Activated CD4-positive, alpha-beta T cell treated with anti-CD3 and anti-CD28 coated beads for 48 hours (primary cell): ENCODE data around the gene EIF4EBP2.
A peak's percentile ranks its signal among the peaks of the same experiment; 100 is the strongest.

Experiments
- DNase-seq: peaks from one replicate; pipeline ENCODE4 v3.0.0-alpha.2; 2020

The EIF4EBP2 gene

GRCh38 chr10:70379581-70380176 lies 24.3 kb upstream of the EIF4EBP2 start:
- DNase-seq = peak; percentile 18

GRCh38 chr10:70380350-70381135 lies 23.4 kb upstream of the EIF4EBP2 start:
- DNase-seq = no peak

- peak; percentile 51 for DNase-seq
Measured at GRCh38 chr10:70381471-70382421, 22.2 kb upstream of the EIF4EBP2 start.

- no peak for DNase-seq
Measured at GRCh38 chr10:70391654-70392053, 12.3 kb upstream of the EIF4EBP2 start.

DNA sequence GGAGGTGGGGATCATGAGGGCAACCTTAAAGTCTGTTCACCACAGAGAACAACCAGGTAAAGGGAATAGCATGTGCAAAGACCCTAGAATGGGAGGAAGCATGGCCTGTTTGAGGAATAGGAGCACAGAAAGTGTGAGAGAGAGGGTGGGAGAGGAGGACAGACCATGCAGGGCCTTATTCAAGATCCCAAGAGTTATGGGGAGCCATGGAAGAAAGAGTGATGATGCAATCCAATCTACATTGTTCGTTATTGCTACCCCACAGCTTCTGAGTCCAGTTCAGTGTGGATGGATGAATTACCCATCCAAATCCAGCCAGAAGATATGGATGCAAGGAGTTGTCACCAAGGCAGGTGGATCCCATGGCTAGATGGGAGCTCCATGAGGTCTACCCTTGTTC lies 7.8 kb upstream of the EIF4EBP2 start:
- no peak for DNase-seq

GRCh38 chr10:70399177-70399576 lies 4.8 kb upstream of the EIF4EBP2 start:
- DNase-seq = no peak

GRCh38 chr10:70403483-70404035 lies 386 bp upstream of the EIF4EBP2 start:
- no peak for DNase-seq

- peak; percentile 52 for DNase-seq
Measured at GRCh38 chr10:70404787-70405036, 767 bp downstream of the EIF4EBP2 start.

DNA sequence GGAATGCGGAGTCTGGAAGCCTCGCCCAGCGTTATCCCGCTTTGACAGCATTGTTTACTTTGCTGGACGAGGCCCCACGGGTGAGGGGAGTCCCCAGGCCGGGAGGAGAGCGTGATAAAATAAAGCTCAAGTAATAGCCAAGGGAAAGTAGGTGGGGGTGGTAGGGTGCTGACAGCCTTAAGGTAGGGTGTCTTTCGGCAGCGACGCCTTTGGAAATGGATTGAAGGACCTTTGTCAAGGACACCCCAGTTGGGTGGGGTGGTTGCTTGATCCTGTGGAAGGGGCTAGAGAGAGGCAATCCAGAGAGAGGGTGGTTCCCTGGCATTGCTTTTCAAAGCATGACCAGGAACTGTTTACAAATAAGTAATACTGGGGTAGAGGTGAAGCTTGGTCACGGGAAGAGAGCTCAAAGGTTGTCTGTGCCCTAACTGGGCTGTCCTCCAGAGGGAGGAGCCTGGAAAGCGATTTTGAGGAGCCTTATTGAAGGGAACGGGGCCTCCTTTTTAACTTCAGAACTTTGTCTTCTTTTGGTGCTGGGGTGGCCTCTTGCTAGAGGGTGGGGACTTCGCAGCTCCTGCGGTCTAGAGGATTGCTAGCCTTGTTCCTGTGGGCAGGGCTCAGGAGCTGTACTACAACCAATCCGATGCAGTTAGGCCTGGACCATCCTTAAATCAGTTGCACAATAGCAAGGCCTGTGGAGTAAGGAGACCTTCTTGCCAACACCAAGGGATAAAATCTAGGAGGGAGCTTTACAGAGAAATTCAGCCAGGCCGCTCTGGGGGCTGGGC lies 1.3 kb downstream of the EIF4EBP2 start:
- peak; percentile 32 for DNase-seq

- DNase-seq = no peak
Measured at GRCh38 chr10:70409772-70410171, 5.8 kb downstream of the EIF4EBP2 start.

- DNase-seq = no peak
Measured at GRCh38 chr10:70410608-70411007, 6.7 kb downstream of the EIF4EBP2 start.

DNA sequence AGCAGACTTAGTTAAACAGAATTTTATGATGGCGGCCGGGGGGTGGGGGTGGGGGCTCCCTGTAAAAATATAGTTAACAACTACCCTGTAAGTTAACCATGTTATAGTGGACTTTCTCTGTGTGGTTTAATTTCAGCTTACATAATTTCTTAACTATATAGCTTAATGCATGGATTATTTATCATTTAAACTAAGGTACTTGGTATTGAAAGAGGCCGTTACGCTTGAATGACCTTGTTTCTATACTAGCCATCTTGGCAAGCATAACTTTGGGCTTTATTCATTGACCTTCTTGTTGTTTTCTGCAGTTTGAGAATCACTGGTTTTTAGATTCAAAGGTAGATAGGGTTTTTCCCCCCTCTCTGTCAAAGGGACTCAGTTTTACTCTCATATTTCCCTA lies 8.4 kb downstream of the EIF4EBP2 start:
- no peak for DNase-seq

DNA sequence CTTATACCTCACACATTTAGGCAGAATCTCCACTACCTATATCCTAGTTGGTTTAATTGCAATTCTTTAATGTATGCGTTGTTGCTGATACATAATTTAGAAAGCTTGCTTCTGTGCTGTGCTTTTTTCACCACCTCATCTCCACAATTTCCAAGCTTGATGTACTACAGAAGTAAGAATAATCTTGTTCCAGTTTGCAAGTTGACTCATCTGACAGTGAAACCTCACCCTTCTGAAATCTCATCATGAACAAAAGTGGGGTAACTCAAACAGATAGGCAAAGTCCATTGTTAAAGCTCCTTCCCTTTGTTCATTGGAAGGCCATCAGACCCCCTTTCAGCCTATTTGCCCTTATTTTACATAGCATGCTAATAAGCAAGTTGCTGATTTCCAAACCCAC lies 13.6 kb downstream of the EIF4EBP2 start:
- DNase-seq = no peak

GRCh38 chr10:70418229-70418628 lies 14.3 kb downstream of the EIF4EBP2 start:
- DNase-seq = peak; percentile 45

GRCh38 chr10:70418713-70419112 lies 14.8 kb downstream of the EIF4EBP2 start:
- no peak for DNase-seq

GRCh38 chr10:70424320-70424719 lies 20.4 kb downstream of the EIF4EBP2 start:
- no peak for DNase-seq

DNA sequence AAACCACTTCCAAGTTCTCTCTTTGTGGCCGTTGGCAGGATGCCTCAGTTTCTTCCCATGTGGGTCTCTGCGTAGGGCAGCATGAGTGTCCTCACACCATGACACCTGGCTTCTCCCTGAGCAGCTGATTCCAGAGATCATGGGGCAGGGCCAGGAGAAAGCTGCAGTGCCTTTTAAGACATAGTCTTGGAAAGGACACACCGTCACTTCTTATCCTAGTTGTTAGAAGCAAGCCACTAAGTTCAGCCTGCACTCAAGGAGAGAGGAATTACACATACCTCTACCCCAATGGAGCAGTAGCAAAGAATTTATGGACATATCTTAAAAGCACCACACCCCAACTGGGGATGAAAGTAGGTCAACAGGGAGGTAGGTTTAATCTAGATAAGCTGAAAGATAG lies 21.2 kb downstream of the EIF4EBP2 start:
- DNase-seq = no peak

GRCh38 chr10:70426823-70427222 lies 22.9 kb downstream of the EIF4EBP2 start:
- no peak for DNase-seq

DNA sequence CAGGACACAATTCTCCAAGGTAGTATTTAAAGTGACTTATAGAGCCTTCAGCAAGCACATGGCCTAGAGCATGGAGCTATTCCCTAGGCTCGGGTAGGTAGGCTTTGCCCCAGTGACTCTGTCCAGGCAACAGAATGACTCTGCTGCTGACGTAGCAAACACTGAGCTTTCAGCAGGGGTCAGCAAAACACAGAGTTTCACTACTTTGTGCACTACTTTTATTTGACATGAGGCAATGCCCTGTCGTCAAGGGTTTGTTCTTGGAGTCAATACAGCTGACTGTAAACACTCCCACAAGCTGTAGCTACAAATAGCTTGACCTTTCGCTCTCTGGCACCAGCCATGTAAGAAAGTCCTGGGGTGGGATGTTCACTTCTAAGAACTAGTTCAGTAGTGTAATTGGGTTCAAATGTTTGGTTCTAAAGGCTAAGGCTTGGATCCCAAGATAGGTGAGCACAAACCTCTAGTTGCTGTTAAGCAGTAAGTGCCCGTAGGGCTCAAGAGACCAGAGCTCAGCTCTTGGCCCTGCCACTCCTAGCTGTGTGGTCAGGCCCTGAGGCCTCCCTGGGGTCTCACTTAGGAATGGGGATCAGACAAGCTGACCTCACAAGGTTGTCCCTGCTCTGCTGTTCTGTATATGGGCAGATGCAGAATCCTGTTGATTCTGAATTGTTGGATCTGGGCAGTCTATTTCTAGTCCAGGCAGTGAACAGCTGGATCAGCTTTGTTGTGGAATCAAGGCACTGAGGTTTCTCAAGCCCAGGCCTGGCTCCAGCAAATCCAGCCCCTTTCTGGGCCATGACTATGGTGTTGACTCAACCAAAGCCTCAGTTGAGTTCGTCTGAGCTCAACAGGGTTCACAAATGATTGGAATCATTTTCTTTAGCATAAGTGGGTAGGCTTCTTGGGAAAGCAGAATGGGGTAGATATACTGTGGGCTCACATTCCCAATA lies 26.8 kb downstream of the EIF4EBP2 start:
- no peak for DNase-seq

DNA sequence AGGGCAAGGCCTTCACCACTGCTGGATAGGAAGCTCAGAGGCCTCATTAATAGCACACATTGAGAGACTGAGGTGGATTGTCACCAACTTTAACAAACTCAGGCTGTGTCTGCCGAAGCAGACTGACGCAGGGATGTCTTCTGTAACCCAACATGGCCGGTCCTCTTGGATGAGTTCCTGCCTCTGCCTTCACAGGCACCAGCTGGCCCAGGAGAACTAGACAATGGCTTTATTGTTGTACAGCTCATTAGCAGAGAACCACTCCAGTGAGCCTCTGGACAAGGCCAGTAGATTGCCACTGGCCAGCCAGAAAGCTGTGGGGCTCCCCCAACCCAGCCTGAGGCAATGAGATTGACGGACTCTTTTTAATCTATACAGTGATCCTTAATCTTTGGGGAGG lies 28.2 kb downstream of the EIF4EBP2 start:
- DNase-seq = no peak

DNA sequence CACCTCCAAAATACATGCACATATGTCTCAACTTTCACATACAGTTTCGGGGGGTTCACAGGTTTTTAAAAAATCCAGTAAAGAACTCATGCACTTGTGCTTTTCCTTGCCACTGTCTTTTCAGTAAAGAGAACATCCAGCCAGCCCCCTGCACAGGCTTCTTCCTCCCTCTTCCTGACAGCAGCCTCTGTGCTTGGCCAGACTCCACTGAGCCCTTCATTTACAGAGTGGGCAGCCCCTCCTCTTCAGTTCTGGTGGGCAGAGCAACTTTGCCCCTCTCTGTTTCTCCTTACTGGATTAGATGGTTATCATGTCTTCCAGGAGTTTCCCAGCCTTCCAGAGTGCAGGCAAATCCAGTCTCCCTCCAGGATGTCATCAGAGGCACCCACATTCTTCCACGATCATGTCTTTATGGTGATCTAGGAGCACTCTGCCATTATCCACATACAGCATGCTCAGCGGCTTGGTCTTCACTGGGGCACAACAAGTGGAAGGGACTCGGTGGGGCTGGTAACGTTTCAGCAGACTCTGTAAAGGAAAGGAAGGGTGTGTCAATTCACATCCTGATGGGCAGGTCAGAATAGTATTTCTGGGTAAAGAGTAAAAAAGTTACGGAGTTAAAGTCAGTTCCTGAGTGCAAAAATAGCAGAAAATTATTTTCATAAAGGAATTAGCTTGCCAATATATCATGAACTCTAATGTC lies 28.8 kb downstream of the EIF4EBP2 start:
- DNase-seq = no peak
